Peyer's patch (tissue), 4 donors: ENCODE measurements around the gene TMEM38A.

Experiments
- POLR2A ChIP-seq, 2 donors: fragments of 450-650 bp; IDR thresholded peaks; one replicate each; pipeline ENCODE4 v1.5.1; 2017; ENCODE audit warnings: antibody characterized with exemption in 2 of 2, mild to moderate bottlenecking in 2 of 2, moderate library complexity in 2 of 2
- TF ChIP-seq, protein P1 (sequence below), 6 experiments: fragments of 450-650 bp in 4 of 6; fragments of 200-600 bp in 2 of 6; sonication (generic) in 1 of 6; IDR thresholded peaks; one replicate each; pipeline ENCODE4 v1.5.1; 2017 to 2019; ENCODE audit warnings: antibody characterized with exemption in 6 of 6, mild to moderate bottlenecking in 3 of 6, moderate library complexity in 1 of 6

DNA sequence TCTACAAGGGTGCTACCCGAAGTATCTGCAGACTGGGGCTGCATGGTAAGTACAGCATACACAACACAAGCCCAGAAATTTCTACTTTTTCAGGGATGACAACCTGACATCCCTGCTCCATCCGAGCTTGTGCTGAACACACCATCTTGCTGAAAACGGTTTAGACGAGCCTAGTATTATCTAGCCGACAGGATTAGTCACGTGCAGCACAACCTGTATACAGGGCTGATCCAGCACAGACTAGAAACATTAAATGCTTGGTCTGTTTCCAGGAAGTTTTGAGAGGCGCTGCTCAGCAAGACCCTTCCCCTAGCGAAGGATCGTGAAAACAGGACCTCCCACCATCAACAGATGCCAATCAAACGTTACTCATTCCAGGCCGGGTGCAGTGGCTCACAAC is 5.2 kb upstream of the TMEM38A start:
- TF ChIP-seq, protein P1, sequence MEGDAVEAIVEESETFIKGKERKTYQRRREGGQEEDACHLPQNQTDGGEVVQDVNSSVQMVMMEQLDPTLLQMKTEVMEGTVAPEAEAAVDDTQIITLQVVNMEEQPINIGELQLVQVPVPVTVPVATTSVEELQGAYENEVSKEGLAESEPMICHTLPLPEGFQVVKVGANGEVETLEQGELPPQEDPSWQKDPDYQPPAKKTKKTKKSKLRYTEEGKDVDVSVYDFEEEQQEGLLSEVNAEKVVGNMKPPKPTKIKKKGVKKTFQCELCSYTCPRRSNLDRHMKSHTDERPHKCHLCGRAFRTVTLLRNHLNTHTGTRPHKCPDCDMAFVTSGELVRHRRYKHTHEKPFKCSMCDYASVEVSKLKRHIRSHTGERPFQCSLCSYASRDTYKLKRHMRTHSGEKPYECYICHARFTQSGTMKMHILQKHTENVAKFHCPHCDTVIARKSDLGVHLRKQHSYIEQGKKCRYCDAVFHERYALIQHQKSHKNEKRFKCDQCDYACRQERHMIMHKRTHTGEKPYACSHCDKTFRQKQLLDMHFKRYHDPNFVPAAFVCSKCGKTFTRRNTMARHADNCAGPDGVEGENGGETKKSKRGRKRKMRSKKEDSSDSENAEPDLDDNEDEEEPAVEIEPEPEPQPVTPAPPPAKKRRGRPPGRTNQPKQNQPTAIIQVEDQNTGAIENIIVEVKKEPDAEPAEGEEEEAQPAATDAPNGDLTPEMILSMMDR (IDR thresholded peaks at IDR 0.05): no peak
- TF ChIP-seq POLR2A (IDR thresholded peaks at IDR 0.05): no peak
